GM12878 (cell line): ENCODE measurements around the gene NAA35. TPM values are rescaled to one million over a fixed set of nuclear protein-coding genes. Genes with fewer than 3 reads are reported as not detected.

ENCODE experiments used
- BCL11A ChIP-seq: IDR thresholded peaks from 2 replicates; pipeline ENCODE4 v1.6.1; 2011; ENCODE audit warnings: low read depth, low read length
- BMI1 ChIP-seq: fragments of 450-650 bp; IDR thresholded peaks from 2 replicates; pipeline ENCODE4 v1.6.1; 2016; ENCODE audit warnings: mild to moderate bottlenecking, moderate library complexity, borderline replicate concordance
- BRCA1 ChIP-seq: IDR thresholded peaks from 2 replicates; pipeline ENCODE4 v1.6.1; 2011; ENCODE audit warnings: low read depth, low read length, improper control_type of control experiment
- DPF2 ChIP-seq: fragments of 450-650 bp; IDR thresholded peaks from 2 replicates; pipeline ENCODE4 v1.6.1; 2017; ENCODE audit warnings: mild to moderate bottlenecking
- FOXM1 ChIP-seq: IDR thresholded peaks from 2 replicates; pipeline ENCODE4 v1.6.1; 2012; ENCODE audit warnings: low read depth, mild to moderate bottlenecking, inconsistent platforms, low read length, moderate library complexity
- JUNB ChIP-seq: IDR thresholded peaks from 2 replicates; pipeline ENCODE4 v1.6.1; 2016; ENCODE audit warnings: antibody characterized with exemption, mild to moderate bottlenecking
- KAT2A ChIP-seq: conservative IDR thresholded peaks from 2 replicates; pipeline ENCODE4 v1.6.1; 2011; ENCODE audit warnings: low read depth, low read length; ENCODE audit not compliant: control insufficient read depth
- MTA2 ChIP-seq: fragments of 450-650 bp; IDR thresholded peaks from 2 replicates; pipeline ENCODE4 v1.6.1; 2016; ENCODE audit warnings: low read depth, mild to moderate bottlenecking, moderate library complexity
- NRF1 ChIP-seq: conservative IDR thresholded peaks from 2 replicates; pipeline ENCODE4 v1.6.1; 2011; ENCODE audit warnings: mild to moderate bottlenecking, low read depth, low read length, improper control_type of control experiment
- PML ChIP-seq: IDR thresholded peaks from 2 replicates; pipeline ENCODE4 v1.6.1; 2012; ENCODE audit warnings: low read length, inconsistent platforms
- POLR2AphosphoS2 ChIP-seq: IDR thresholded peaks from 2 replicates; pipeline ENCODE4 v1.6.1; 2011; ENCODE audit warnings: low read depth, mild to moderate bottlenecking, low read length, improper control_type of control experiment, moderate library complexity
- RBBP5 ChIP-seq: fragments of 200-600 bp; sonication (generic); conservative IDR thresholded peaks from 2 replicates; pipeline ENCODE4 v1.6.1; 2016
- SMAD5 ChIP-seq: IDR thresholded peaks from 2 replicates; pipeline ENCODE4 v1.6.1; 2016; ENCODE audit warnings: antibody characterized with exemption, low read depth
- SP1 ChIP-seq: IDR thresholded peaks from one replicate; pipeline ENCODE4 v1.6.1; 2011; ENCODE audit warnings: low read depth, low read length
- SRF ChIP-seq, 2 experiments: IDR thresholded peaks; 2 replicates each; pipeline ENCODE4 v1.6.1; 2011; ENCODE audit warnings: low read depth in 2 of 2, low read length in 2 of 2, mild to moderate bottlenecking in 1 of 2, moderate library complexity in 1 of 2
- ZSCAN29 ChIP-seq: fragments of 450-650 bp; IDR thresholded peaks from 2 replicates; pipeline ENCODE4 v1.6.1; 2017; ENCODE audit warnings: mild to moderate bottlenecking, moderate library complexity
- polyA plus RNA-seq, 11 experiments: library from polyadenylated mRNA; depleted of rRNA in 4 of 11; unstranded in 6 of 11; stranded (reverse) in 5 of 11; fragments of >200 nt; fragmentation: Nextera tagmentation in 4 of 11; fragmentation: Illumina TruSeq in 1 of 11; extraction: Ambion mirVana in 4 of 11; extraction: Trizol in 1 of 11; gene quantifications; 1 replicate in 1 of 11; 2 replicates in 10 of 11; pipeline versions ENCODE4 v1.2.1 to v1.2.3, GENCODE V29; 2011 to 2016; ENCODE audit warnings: inconsistent platforms in 2 of 11, missing spikeins in 2 of 11, low read depth in 1 of 11
- total RNA-seq, 4 experiments: library from RNA; depleted of rRNA in 3 of 4; stranded (reverse); fragments of >200 nt in 3 of 4; fragmentation: Illumina TruSeq in 1 of 4; extraction: Trizol in 1 of 4; gene quantifications; 2 replicates each; pipeline versions ENCODE4 v1.2.1 to v1.2.3, GENCODE V29; 2013 to 2021
- TF ChIP-seq, protein P1 (sequence below): fragments of 450-650 bp; IDR thresholded peaks from 2 replicates; pipeline ENCODE4 v1.6.1; 2016; ENCODE audit warnings: mild to moderate bottlenecking
- TF ChIP-seq, protein P2 (sequence below): fragments of 450-650 bp; IDR thresholded peaks from 2 replicates; pipeline ENCODE4 v1.6.1; 2017; ENCODE audit warnings: mild to moderate bottlenecking
- TF ChIP-seq, protein P3 (sequence below): fragments of 150-350 bp; IDR thresholded peaks from 2 replicates; pipeline ENCODE4 v1.6.1; 2016; ENCODE audit warnings: low read depth, low read length
- TF ChIP-seq, protein P4 (sequence below): IDR thresholded peaks from 2 replicates; pipeline ENCODE4 v1.6.1; 2012; ENCODE audit warnings: low read length, inconsistent platforms
- TF ChIP-seq, protein P5 (sequence below): fragments of 450-650 bp; IDR thresholded peaks from 2 replicates; pipeline ENCODE4 v1.6.1; 2017; ENCODE audit warnings: mild to moderate bottlenecking, low read depth, inconsistent platforms; ENCODE audit not compliant: poor library complexity, severe bottlenecking

NAA35 gene
- total and polyA plus RNA-seq, 10 of the 15 experiments (the other 5 are each of a cell fraction or from before 2014, with no cell fraction given), result 15.5 to 38.0 (median 26.9) TPM

DNA sequence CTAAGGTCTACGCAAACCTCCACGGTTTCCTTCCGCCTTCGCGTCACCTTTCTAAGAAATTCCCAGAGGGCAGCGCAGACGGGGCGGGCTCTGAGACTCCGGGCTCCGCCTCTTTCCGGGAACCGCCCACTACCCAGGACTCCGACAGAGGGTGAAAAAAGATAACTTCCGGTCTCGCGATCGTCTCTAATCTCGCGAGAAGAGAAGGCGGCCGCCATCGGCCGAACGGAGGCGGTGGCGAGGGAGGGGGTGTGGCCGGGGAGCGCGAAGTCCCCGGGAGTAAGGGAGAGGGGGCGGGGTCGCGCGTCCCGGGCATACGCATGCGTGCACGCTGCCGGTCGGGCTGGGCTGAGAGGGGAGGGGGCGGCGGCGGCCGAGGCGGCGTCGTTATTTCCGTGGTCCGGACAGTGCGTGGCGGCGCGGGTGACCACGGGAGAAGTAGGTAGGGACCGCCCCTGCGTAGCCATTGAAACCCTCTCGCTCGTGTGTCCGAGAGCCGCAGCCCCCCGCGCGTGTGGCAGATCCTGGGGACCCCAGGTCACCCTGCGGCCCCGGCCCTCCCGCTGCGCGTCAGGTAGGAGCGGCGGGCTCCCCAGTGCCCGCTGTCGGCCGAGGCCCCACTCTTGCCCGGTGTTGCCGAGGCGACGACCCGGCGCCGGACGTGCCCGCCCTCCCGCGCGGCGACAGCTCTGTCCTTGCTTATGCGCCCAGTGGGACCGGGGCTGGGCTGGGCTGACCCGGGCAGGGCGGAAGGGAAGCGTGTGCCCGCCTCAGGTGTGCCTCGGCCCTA is at the start of gene NAA35 (continued):
- TF ChIP-seq POLR2AphosphoS2, result no peak
- no peak for TF ChIP-seq PML
- no peak for TF ChIP-seq SP1
- TF ChIP-seq SRF (IDR thresholded peaks at IDR 0.05; ENCODE audit: low read depth in 2 of 2, low read length in 2 of 2), result peak in 1 of 2 experiments; percentile 63; a peak in 1 of 4 replicates
- TF ChIP-seq, protein P1, sequence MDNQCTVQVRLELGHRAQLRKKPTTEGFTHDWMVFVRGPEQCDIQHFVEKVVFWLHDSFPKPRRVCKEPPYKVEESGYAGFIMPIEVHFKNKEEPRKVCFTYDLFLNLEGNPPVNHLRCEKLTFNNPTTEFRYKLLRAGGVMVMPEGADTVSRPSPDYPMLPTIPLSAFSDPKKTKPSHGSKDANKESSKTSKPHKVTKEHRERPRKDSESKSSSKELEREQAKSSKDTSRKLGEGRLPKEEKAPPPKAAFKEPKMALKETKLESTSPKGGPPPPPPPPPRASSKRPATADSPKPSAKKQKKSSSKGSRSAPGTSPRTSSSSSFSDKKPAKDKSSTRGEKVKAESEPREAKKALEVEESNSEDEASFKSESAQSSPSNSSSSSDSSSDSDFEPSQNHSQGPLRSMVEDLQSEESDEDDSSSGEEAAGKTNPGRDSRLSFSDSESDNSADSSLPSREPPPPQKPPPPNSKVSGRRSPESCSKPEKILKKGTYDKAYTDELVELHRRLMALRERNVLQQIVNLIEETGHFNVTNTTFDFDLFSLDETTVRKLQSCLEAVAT, result no peak; the same call in 1 of the 2 replicates
- TF ChIP-seq, protein P2, sequence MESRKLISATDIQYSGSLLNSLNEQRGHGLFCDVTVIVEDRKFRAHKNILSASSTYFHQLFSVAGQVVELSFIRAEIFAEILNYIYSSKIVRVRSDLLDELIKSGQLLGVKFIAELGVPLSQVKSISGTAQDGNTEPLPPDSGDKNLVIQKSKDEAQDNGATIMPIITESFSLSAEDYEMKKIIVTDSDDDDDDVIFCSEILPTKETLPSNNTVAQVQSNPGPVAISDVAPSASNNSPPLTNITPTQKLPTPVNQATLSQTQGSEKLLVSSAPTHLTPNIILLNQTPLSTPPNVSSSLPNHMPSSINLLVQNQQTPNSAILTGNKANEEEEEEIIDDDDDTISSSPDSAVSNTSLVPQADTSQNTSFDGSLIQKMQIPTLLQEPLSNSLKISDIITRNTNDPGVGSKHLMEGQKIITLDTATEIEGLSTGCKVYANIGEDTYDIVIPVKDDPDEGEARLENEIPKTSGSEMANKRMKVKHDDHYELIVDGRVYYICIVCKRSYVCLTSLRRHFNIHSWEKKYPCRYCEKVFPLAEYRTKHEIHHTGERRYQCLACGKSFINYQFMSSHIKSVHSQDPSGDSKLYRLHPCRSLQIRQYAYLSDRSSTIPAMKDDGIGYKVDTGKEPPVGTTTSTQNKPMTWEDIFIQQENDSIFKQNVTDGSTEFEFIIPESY, result no peak
- TF ChIP-seq, protein P3, sequence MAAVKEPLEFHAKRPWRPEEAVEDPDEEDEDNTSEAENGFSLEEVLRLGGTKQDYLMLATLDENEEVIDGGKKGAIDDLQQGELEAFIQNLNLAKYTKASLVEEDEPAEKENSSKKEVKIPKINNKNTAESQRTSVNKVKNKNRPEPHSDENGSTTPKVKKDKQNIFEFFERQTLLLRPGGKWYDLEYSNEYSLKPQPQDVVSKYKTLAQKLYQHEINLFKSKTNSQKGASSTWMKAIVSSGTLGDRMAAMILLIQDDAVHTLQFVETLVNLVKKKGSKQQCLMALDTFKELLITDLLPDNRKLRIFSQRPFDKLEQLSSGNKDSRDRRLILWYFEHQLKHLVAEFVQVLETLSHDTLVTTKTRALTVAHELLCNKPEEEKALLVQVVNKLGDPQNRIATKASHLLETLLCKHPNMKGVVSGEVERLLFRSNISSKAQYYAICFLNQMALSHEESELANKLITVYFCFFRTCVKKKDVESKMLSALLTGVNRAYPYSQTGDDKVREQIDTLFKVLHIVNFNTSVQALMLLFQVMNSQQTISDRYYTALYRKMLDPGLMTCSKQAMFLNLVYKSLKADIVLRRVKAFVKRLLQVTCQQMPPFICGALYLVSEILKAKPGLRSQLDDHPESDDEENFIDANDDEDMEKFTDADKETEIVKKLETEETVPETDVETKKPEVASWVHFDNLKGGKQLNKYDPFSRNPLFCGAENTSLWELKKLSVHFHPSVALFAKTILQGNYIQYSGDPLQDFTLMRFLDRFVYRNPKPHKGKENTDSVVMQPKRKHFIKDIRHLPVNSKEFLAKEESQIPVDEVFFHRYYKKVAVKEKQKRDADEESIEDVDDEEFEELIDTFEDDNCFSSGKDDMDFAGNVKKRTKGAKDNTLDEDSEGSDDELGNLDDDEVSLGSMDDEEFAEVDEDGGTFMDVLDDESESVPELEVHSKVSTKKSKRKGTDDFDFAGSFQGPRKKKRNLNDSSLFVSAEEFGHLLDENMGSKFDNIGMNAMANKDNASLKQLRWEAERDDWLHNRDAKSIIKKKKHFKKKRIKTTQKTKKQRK, result no peak
- peak; percentile 98 for TF ChIP-seq BRCA1
- TF ChIP-seq BCL11A, result no peak
- TF ChIP-seq, protein P4, sequence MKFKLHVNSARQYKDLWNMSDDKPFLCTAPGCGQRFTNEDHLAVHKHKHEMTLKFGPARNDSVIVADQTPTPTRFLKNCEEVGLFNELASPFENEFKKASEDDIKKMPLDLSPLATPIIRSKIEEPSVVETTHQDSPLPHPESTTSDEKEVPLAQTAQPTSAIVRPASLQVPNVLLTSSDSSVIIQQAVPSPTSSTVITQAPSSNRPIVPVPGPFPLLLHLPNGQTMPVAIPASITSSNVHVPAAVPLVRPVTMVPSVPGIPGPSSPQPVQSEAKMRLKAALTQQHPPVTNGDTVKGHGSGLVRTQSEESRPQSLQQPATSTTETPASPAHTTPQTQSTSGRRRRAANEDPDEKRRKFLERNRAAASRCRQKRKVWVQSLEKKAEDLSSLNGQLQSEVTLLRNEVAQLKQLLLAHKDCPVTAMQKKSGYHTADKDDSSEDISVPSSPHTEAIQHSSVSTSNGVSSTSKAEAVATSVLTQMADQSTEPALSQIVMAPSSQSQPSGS, result no peak; the same call in 1 of the 2 replicates
- TF ChIP-seq, protein P5, sequence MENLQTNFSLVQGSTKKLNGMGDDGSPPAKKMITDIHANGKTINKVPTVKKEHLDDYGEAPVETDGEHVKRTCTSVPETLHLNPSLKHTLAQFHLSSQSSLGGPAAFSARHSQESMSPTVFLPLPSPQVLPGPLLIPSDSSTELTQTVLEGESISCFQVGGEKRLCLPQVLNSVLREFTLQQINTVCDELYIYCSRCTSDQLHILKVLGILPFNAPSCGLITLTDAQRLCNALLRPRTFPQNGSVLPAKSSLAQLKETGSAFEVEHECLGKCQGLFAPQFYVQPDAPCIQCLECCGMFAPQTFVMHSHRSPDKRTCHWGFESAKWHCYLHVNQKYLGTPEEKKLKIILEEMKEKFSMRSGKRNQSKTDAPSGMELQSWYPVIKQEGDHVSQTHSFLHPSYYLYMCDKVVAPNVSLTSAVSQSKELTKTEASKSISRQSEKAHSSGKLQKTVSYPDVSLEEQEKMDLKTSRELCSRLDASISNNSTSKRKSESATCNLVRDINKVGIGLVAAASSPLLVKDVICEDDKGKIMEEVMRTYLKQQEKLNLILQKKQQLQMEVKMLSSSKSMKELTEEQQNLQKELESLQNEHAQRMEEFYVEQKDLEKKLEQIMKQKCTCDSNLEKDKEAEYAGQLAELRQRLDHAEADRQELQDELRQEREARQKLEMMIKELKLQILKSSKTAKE, result no peak
- TF ChIP-seq FOXM1, result no peak; the same call in 1 of the 2 replicates
- TF ChIP-seq BMI1, result peak; percentile 39; the same call in 1 of the 2 replicates
- TF ChIP-seq SMAD5, result 0 out of 2 replicates have a peak, but pooled peaks have one; percentile 65
- no peak for TF ChIP-seq MTA2
- peak; percentile 43; the same call in 1 of the 2 replicates for TF ChIP-seq NRF1
- TF ChIP-seq KAT2A, result no peak
- peak; percentile 93; the same call in 1 of the 2 replicates for TF ChIP-seq ZSCAN29
- TF ChIP-seq JUNB, result no peak
- TF ChIP-seq DPF2, result peak; percentile 84
- TF ChIP-seq RBBP5, result no peak
